ENCODE results near the gene DFFB. TPM values are rescaled to one million over a fixed set of nuclear protein-coding genes. Genes with fewer than 3 reads are reported as not detected.

Gene DFFB
- total and polyA plus RNA-seq, 2 of the 4 experiments (the other 2 are of a cell fraction) = 6.5 to 7.3 TPM

- H4K91ac ChIP-seq (ENCODE audit: insufficient read depth, low read depth, low read length) = no peak overlapping the region
- H2AK9ac ChIP-seq (replicated peaks; ENCODE audit: low read depth, low read length, poor library complexity) = no peak overlapping the region
- TF ChIP-seq RAD21 (IDR thresholded peaks at IDR 0.05; ENCODE audit: low read length) (no peak), BHLHE40 (IDR thresholded peaks at IDR 0.05; ENCODE audit: low read depth, low read length) (no peak), CHD1 (IDR thresholded peaks at IDR 0.05; ENCODE audit: low read depth, low read length) (no peak)
- no peak overlapping the region for H2AK5ac ChIP-seq (ENCODE audit: low read depth, low read length)
- H3K14ac ChIP-seq (replicated peaks; ENCODE audit: low read depth, low read length) = no peak overlapping the region
- H3K23ac ChIP-seq (ENCODE audit: low read depth, low read length) = no peak overlapping the region
- H3K9me1 ChIP-seq (ENCODE audit: insufficient read depth, low read length) = no peaks in the 10 kb centered on the region; the same call in 1 of the 2 replicates
- in situ Hi-C loops (cut with MboI; ENCODE audit: low sequenced_read_pairs) = loop anchor here (5.0 kb wide), 1 partner anchor 51 kb away; no protein-coding TSS in a partner anchor
- H3K9me3 ChIP-seq (ENCODE audit: control insufficient read depth, insufficient read depth, low read length) = no peaks in the 10 kb centered on the region
- no peak overlapping the region for H2BK120ac ChIP-seq (ENCODE audit: low read depth, low read length)
- no peak overlapping the region for H2BK5ac ChIP-seq (ENCODE audit: low read depth, low read length, poor library complexity, severe bottlenecking)
- no peak overlapping the region for H3K56ac ChIP-seq (ENCODE audit: extremely low read depth, insufficient read depth, low read length)
- H3K4me1 ChIP-seq (ENCODE audit: control insufficient read depth, insufficient read depth, low read length) = no peaks in the 10 kb centered on the region
- WGBS, 2 experiments (ENCODE audit: extremely low coverage in 2 of 2, insufficient read length in 1 of 2) = no CpG with 5 or more reads among the region's 6 CpGs
- no peak overlapping the region for H4K5ac ChIP-seq (ENCODE audit: low read depth, low read length)
- H3K4me3 ChIP-seq (ENCODE audit: insufficient read depth, low read depth, low read length) = no peak overlapping the region
- H3K18ac ChIP-seq (ENCODE audit: low read depth, low read length) = no peak overlapping the region
- H2BK15ac ChIP-seq (ENCODE audit: low read depth, low read length) = no peak overlapping the region
- H3K4ac ChIP-seq (ENCODE audit: low read depth, low read length) = no peak overlapping the region
- no peaks in the 10 kb centered on the region for H4K20me1 ChIP-seq (ENCODE audit: insufficient read depth, low read length)
- H3K79me1 ChIP-seq (ENCODE audit: low read depth in 1 of 2, low read length in 2 of 2) = no peaks in the 10 kb centered on the region
- H4K8ac ChIP-seq (ENCODE audit: low read depth in 2 of 2, low read length in 2 of 2) = no peak overlapping the region
- peaks cover 40% of the 10 kb centered on the region for H3K36me3 ChIP-seq (ENCODE audit: control insufficient read depth, insufficient read depth, low read length)
- intact Hi-C loops (cut with micrococcal nuclease) = no loop called here
- no peak overlapping the region for H2BK20ac ChIP-seq (ENCODE audit: low read depth, low read length)
- H3K9ac ChIP-seq (ENCODE audit: low read depth, low read length) = no peak overlapping the region
- ATAC-seq (ENCODE audit: low read depth) (no peak), DNase-seq (no peak)
- ChIA-PET POLR2A (ENCODE audit: unreplicated experiment) (no interaction called here), CTCF (no interaction called here)
- dilution Hi-C loops (cut with HindIII; ENCODE audit: low sequenced_read_pairs, unreplicated experiment) = no loop called here
- H2AFZ ChIP-seq (replicated peaks; ENCODE audit: low read length, poor library complexity) = no peak overlapping the region
- H3K4me2 ChIP-seq (ENCODE audit: low read depth, low read length) = no peak overlapping the region
- BruUV-seq (replicated peaks) = no TSS peak
- no peak overlapping the region for H3K27ac ChIP-seq (ENCODE audit: insufficient read depth, low read length)
- no peaks in the 10 kb centered on the region for H3K27me3 ChIP-seq (ENCODE audit: control insufficient read depth, insufficient read depth, low read length)
Measured at GRCh38 chr1:3831689-3832088, 25.6 kb upstream of the DFFB start.
